ENCODE data around the gene ATP9A. TPM values are rescaled to one million over a fixed set of nuclear protein-coding genes. Genes with fewer than 3 reads are reported as not detected.

Gene ATP9A
- total RNA-seq, 4 donors from 2014 or later = 15.1 to 50.8 (median 30.0) TPM

GRCh38 chr20:51600950-51601349, 167.2 kb downstream of the ATP9A start:
- Histone ChIP-seq H3K36me3 (no peaks in the 10 kb centered on the region), H3K9me3 (no peaks in the 10 kb centered on the region), H3K4me3 (no peak overlapping the region), H3K4me1 (no peaks in the 10 kb centered on the region), H3K27me3 (no peaks in the 10 kb centered on the region), H3K27ac (no peak overlapping the region)
- DNase-seq = no peak
- TF ChIP-seq POLR2A (IDR thresholded peaks at IDR 0.05) = no peak
- TF ChIP-seq, protein P1, sequence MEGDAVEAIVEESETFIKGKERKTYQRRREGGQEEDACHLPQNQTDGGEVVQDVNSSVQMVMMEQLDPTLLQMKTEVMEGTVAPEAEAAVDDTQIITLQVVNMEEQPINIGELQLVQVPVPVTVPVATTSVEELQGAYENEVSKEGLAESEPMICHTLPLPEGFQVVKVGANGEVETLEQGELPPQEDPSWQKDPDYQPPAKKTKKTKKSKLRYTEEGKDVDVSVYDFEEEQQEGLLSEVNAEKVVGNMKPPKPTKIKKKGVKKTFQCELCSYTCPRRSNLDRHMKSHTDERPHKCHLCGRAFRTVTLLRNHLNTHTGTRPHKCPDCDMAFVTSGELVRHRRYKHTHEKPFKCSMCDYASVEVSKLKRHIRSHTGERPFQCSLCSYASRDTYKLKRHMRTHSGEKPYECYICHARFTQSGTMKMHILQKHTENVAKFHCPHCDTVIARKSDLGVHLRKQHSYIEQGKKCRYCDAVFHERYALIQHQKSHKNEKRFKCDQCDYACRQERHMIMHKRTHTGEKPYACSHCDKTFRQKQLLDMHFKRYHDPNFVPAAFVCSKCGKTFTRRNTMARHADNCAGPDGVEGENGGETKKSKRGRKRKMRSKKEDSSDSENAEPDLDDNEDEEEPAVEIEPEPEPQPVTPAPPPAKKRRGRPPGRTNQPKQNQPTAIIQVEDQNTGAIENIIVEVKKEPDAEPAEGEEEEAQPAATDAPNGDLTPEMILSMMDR (IDR thresholded peaks at IDR 0.05) = no peak
- intact Hi-C loops (cut with DNase I; ENCODE audit: low total_unique reads) = no loop called here

DNA sequence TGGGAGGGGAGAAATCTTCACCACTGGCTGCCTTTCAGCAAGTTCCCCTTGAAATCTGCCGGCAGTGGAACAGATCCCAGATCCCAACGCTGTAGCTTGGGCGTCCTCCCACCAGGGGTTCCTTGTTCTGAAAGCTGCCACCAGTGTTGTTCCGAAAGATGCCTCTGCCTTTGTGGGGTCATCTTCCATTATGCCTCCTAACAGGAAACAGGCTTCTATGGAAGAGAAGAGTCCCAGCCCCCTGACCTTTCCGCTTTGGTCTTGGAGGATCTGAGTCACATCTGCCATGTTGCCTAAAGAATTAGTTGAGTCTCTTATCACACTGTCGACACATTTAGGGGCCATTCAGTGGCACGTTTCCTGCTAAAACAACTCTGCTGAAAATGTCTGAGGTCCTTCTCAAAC, 168.2 kb downstream of the ATP9A start:
- no peak overlapping the region for H3K27ac ChIP-seq
- H3K27me3 ChIP-seq = no peaks in the 10 kb centered on the region
- H3K4me3 ChIP-seq = no peak overlapping the region
- TF ChIP-seq POLR2A (IDR thresholded peaks at IDR 0.05) = no peak
- TF ChIP-seq, protein P1 (IDR thresholded peaks at IDR 0.05) = no peak
- no peaks in the 10 kb centered on the region for H3K4me1 ChIP-seq
- H3K36me3 ChIP-seq = no peaks in the 10 kb centered on the region
- no peaks in the 10 kb centered on the region for H3K9me3 ChIP-seq
- intact Hi-C loops (cut with DNase I; ENCODE audit: low total_unique reads) = no loop called here
- no peak for DNase-seq

- Histone ChIP-seq H3K4me1 (no peaks in the 10 kb centered on the region), H3K27me3 (no peaks in the 10 kb centered on the region), H3K4me3 (no peak overlapping the region), H3K27ac (no peak overlapping the region), H3K36me3 (no peaks in the 10 kb centered on the region), H3K9me3 (no peaks in the 10 kb centered on the region)
- DNase-seq = no peak
- TF ChIP-seq POLR2A (IDR thresholded peaks at IDR 0.05) = no peak
- TF ChIP-seq, protein P1 (IDR thresholded peaks at IDR 0.05) = no peak
- intact Hi-C loops (cut with DNase I; ENCODE audit: low total_unique reads) = loop anchor here (10.0 kb wide), 1 partner anchor 224 kb away; no protein-coding TSS in a partner anchor
Observed at GRCh38 chr20:51598556-51598955, 169.6 kb downstream of the ATP9A start.

DNA sequence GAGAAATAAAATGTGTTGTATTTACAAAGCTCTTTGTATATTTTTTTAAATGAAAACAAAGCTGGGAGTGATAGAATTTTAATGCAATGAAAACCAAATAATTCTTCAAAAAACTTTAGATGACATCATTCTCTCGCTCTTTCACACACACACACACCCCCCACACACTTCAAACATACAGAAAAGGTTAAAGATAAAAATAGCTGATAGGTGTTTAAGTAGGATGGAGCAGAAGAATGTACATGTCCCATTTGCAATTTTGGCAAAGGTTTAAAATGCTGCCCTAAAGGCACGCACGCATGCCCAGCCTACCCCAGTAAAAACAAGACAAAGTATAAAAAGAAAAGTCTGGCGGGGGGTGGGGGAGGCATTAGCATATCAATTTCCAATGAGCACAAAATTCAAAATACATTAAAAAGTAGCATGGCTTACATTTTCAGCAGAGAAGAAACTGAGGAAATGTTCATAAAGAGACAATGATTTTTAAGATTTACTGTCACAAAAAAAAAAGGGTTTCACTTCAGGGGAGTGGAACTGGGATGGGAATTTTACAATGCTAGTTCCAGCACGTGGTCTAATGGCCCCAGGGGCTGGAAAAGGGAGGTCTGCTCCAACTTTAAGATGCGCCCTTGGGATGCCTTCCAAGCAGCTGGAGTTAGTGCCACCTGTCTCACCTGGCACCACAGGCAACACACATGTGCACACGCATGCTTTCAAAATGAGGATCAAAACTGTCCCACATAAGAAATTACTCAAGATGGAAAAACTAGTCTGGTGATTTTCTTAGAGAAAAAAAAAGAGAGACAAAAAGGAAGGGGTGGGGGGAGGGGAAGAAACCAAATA, 170.6 kb downstream of the ATP9A start:
- H3K27ac ChIP-seq = no peak overlapping the region
- H3K9me3 ChIP-seq = no peaks in the 10 kb centered on the region
- no peak overlapping the region for H3K4me3 ChIP-seq
- no peaks in the 10 kb centered on the region for H3K4me1 ChIP-seq
- no peak for DNase-seq
- intact Hi-C loops (cut with DNase I; ENCODE audit: low total_unique reads) = loop anchor here (10.0 kb wide), 1 partner anchor 223 kb away; no protein-coding TSS in a partner anchor
- TF ChIP-seq POLR2A (IDR thresholded peaks at IDR 0.05) = no peak
- TF ChIP-seq, protein P1 (IDR thresholded peaks at IDR 0.05) = no peak
- no peaks in the 10 kb centered on the region for H3K36me3 ChIP-seq
- H3K27me3 ChIP-seq = no peaks in the 10 kb centered on the region

DNA sequence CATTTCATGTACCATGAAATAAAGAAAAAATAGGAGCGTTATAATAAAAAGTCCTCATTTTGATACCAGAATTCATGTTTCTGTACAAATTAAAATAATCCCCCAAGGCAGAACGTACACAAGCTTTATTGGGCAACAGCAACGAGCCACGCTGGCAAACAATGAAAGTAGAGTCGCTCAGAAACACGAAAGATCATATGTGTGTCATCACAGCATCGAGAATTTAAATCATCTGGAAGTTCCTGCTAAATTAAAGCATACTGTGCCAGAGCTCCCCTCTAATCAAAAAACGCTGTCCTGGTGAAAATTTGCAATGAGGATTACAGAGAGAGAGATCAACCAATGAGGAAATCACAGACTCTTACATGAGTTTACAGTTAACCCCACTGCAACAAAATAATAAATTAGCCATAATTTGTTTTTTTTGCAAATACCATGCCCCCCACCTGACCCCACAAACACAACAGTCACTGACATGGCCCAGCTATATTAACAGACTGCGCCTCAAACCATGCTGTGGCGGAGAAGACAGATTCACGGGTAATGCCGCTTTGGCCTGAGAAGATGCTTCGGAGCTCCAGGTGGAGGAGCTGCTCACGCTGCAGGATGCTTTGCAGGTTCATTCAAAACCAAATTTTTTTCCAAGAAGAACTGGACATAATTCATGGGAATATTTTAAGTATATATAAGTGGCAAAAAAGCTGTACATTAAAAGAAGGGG, 171.4 kb downstream of the ATP9A start:
- Histone ChIP-seq H3K36me3 (no peaks in the 10 kb centered on the region), H3K4me1 (no peaks in the 10 kb centered on the region), H3K4me3 (no peak overlapping the region), H3K27me3 (no peaks in the 10 kb centered on the region), H3K9me3 (no peaks in the 10 kb centered on the region), H3K27ac (no peak overlapping the region)
- TF ChIP-seq POLR2A (IDR thresholded peaks at IDR 0.05) = no peak
- TF ChIP-seq, protein P1 (IDR thresholded peaks at IDR 0.05) = no peak
- no peak for DNase-seq
- intact Hi-C loops (cut with DNase I; ENCODE audit: low total_unique reads) = loop anchor here (10.0 kb wide), 1 partner anchor 222 kb away; no protein-coding TSS in a partner anchor
